GM19438 (cell line): ENCODE results near the gene FAM241B.

ENCODE experiments used
- ATAC-seq: cut with Tn5 transposase; IDR thresholded peaks from one replicate; pipeline ENCODE4 v1.9.1; 2021; ENCODE audit warnings: low read depth; ENCODE audit not compliant: unreplicated experiment

The FAM241B gene

DNA sequence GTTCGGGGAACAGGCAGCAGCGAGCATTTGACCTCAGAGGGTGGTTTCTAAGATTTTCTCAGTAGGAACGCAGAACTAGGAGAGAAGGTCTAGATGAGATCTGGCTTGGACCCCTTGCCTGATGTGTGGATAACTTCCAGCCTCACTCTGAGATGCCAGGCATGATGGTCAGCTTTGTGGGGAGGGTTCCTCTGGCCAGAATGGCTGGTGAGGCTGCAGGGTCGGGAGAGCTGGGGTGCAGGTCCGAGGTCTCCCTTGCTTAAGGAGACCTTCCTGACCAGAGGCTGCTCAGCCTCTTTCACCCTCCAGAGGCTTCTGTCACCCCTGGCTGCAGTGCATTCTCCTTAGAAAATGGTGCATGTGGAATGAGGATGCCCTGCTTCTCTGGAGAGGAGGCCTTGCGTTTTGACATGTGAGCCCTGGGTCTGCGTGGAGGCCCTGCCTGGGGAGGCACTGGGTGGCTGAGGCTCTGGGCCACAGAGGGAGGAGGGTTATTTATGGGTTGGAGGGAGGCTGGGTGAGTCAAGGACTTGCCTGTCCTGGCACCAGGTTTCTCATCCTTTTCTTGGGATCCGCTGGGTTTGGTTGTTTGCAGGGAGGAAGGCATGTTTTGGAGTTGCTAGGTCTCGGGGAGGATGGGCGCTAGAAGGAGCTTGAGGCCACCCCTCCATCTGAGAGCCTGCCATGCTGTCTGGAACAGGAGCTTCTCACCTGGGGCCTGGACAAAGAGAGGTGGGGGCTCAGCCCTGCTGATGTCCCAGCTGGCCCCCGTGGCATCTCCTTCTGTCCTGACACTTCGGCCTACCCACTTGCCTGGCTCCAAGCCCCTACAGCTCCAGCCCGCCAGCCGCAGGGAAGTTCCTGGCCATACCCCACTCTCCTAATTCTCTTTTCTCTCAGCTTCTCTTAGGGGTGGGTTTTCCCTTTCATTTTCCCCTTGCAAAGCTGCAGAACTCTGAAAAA lies 3.9 kb downstream of the FAM241B start:
- no peak for ATAC-seq

GRCh38 chr10:69634759-69635425 lies 4.8 kb downstream of the FAM241B start:
- ATAC-seq, result no peak

GRCh38 chr10:69635428-69636272 lies 5.6 kb downstream of the FAM241B start:
- ATAC-seq, result no peak

- no peak for ATAC-seq
Observed at GRCh38 chr10:69636273-69636575, 6.2 kb downstream of the FAM241B start.

- ATAC-seq, result no peak
Observed at GRCh38 chr10:69636626-69637605, 6.9 kb downstream of the FAM241B start.

GRCh38 chr10:69638642-69639041 lies 8.6 kb downstream of the FAM241B start:
- ATAC-seq, result no peak

DNA sequence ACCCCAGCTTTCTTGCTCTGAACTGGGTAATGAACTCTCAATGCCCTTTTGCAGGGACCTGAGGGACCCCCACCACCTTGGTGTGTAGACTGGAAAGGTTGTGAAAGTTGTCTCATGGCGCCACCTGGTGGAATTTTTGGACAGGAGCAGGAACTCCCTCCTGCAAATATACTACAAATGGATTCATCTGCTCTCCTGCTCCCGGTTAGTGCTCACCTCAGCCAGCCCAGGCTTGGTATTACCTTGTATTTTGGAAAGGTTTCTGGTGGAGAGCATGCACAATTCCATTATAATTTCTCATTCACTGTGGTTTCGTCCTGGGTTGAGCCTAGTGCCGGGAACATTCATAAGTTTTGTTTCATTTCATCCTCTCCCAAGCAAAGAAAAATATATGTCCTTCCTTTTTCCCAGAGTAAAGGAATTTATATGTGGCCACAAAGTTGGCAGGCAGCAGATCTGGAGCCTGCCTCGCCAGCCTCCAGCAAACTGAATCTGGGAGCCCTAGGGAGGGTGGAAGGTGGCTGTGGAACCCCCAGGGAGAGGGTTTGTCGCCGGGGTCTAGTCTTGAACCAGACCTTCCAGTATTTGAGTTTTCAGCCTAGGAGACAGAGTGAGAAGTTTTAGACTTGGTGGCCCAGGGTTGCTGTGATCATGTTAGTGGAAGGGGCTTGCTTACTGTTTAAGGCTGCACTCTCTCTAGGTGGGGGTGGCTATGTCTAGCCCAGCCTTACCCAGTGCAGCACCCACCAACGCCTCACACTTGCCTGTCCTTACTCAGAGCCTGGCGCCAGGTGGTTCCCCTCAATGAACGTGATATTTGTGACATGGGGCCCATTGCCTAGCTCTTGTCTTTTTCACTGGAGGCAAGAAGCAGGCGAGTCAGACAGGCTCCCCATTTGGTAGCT lies 9.5 kb downstream of the FAM241B start:
- ATAC-seq, result no peak

DNA sequence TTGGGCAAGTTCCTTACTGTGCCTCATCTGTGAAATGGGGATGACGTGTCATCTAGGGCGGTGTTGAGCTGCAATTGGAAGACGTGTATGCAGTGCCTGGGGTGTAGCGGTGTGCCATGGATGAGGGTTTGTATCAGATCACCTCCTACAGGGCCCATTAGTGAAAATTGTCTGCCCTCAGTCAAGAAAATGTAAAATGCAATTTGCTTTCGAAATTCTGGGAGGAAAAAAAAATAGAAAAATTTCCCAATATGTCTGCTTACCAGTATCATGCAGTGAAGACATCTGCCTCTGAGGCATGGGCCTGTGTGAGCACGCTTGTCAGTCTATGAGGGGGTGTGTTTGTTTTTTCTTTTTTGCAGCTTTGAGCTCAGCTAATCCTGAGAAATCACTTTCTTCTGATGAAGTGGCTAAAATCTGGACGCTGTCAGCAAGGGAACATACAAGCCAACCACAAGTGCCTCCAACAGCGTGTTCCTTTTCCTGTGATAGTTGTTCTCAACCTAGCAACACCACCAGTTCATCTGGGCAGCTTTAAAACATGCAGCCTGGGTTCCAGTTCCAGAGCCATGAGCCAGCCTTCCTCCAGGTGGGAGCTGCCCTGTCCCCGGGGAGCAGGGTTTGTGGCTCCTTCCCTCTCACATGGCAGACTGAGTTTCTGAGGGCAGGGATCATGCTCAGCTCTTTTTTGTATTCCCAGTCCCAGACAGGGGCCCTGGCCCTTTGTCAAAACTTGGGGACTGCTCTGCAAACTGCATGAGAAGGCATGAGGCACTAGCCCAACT lies 10.3 kb downstream of the FAM241B start:
- no peak for ATAC-seq

GRCh38 chr10:69641261-69641980 lies 11.4 kb downstream of the FAM241B start:
- ATAC-seq, result no peak

- ATAC-seq, result no peak
Observed at GRCh38 chr10:69642747-69643146, 12.7 kb downstream of the FAM241B start.

GRCh38 chr10:69643779-69644657 lies 14.0 kb downstream of the FAM241B start:
- no peak for ATAC-seq

DNA sequence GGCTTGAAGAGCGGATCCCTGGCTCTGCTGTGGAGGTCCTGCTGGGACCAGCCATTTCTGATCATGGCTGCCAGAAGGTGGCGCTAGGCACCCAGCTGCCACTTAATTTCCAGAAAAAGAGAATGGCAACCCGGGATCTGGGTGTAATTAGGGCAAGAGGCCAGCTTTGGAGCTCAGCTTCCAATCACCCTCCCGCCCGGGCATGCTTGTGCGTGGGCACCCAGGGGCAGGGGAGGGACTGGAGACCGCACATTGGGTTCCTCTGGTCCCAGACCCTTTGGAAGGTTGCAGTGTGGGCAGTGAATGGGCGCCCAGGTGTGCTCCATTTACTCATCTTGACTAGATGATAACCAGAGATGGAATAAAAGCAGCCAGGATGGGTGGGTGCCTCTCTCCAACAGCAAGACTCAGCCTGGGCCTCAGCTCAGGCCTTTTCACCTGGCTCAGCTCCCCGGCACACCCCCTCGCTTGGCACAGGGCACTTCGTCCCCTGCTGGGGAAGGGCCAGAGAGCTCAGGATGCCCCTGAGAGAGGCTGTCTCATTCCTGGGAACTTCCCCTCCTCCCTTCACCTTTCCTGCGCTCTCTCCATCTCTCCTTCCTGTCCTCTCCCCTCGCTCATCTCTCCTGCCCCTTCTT lies 14.7 kb downstream of the FAM241B start:
- no peak for ATAC-seq

DNA sequence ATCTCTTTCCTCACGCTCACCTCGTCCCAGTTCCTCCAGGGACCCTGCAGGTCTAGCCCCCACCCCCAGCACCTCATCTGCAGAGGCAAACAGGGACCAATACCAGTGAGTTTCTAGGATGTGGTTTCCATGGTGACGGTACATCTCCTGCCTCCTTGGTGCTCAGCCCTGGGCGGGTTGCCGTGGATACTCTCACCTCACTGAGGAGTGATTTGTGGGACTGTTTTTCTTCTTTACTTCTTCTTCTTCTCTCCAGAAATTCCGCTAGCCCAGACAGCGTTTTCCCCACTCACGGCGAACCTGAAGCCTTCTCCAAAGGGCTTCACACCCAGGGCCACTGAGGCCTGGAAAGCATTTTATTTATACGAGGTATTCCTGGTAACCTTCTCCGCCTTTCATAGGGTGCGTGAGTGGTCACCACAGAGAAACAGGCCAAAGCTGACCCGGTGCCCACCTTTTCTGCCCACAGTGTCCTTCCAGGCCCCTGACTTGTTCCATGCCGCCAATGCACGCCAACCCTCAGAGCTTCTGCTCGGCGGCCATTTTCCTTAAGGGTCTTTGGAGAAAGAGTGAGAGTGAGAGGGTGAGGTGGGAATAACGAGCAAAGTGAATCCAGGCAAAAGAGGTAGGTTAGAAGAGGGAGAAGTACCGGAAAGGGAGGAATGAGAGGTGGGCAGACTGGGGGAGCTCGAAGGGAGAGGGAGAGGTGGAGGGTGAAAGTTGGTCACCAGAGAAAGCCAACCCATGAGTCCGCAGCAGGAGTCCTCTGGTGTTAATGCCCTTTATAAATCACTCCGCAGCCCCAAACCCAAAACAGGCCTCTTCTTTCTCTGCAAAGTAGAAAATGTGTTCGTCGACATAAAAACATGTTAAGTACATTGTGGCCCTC lies 15.5 kb downstream of the FAM241B start:
- ATAC-seq, result no peak

- no peak for ATAC-seq
Observed at GRCh38 chr10:69646185-69647060, 16.4 kb downstream of the FAM241B start.
